Calu3 (cell line): ENCODE measurements around the gene ISM2. TPM values are rescaled to one million over a fixed set of nuclear protein-coding genes. Genes with fewer than 3 reads are reported as not detected.

Experiments
- BruUV-seq: library from RNA; stranded (reverse); fragments of 400-500 nt; replicated peaks from 2 replicates; lab custom pipeline; 2021; lab: Mats Ljungman, UMichigan
- CTCF ChIA-PET: fragments of 300-600 bp; sonication (Branson Sonifier 250); formaldehyde crosslinking; loops from one replicate; lab custom pipeline; 2022; ENCODE audit warnings: antibody characterized with exemption; lab: Charles Lee
- DNase-seq: peaks from one replicate; pipeline ENCODE4 v3.0.0; 2022
- H3K27ac Mint-ChIP-seq: one replicate; pipeline ENCODE4 v1.8.0; 2022; ENCODE audit warnings: mixed read lengths; ENCODE audit not compliant: unreplicated experiment
- H3K27me3 Mint-ChIP-seq: one replicate; pipeline ENCODE4 v1.8.0; 2022; ENCODE audit warnings: mixed read lengths; ENCODE audit not compliant: unreplicated experiment
- H3K36me3 Mint-ChIP-seq: one replicate; pipeline ENCODE4 v1.8.0; 2022; ENCODE audit warnings: mild to moderate bottlenecking, moderate library complexity, mixed read lengths; ENCODE audit not compliant: insufficient read depth, unreplicated experiment
- H3K4me1 Mint-ChIP-seq: one replicate; pipeline ENCODE4 v1.8.0; 2022; ENCODE audit warnings: mild to moderate bottlenecking, low read depth, mixed read lengths; ENCODE audit not compliant: unreplicated experiment
- H3K4me3 Mint-ChIP-seq: one replicate; pipeline ENCODE4 v1.8.0; 2022; ENCODE audit warnings: mild to moderate bottlenecking, low read depth, moderate library complexity, mixed read lengths; ENCODE audit not compliant: unreplicated experiment
- H3K9me3 Mint-ChIP-seq: one replicate; pipeline ENCODE4 v1.8.0; 2022; ENCODE audit warnings: low read depth, mixed read lengths; ENCODE audit not compliant: unreplicated experiment
- CTCF ChIP-seq: fragments of 200-600 bp; IDR thresholded peaks from one replicate; pipeline ENCODE4 v1.8.0; 2022; ENCODE audit warnings: antibody characterized with exemption; ENCODE audit not compliant: unreplicated experiment
- intact Hi-C: fragments of 100-400 bp; cut with micrococcal nuclease; formaldehyde crosslinking; loops from one replicate; pipeline ENCODE4 v1.10.0; 2022; ENCODE audit not compliant: unreplicated experiment
- total RNA-seq: library from RNA; stranded (reverse); gene quantifications from 2 replicates; pipeline ENCODE4 v1.2.3, GENCODE V29; 2022

Gene ISM2
- total RNA-seq, 1 experiment from 2014 or later: not detected

GRCh38 chr14:77457522-77458248, 40.9 kb downstream of the ISM2 start, which contains the start of the genes AHSA1 and VIPAS39:
AHSA1 (plus strand) TSS chr14:77458093; CDS start chr14:77458190, 97 bp downstream.
VIPAS39 (minus strand) TSS chr14:77457601; CDS start chr14:77454102, 3,499 bp downstream.
- BruUV-seq: no TSS peak
- peak; percentile 92 for DNase-seq
- H3K9me3 Mint-ChIP-seq: no peaks in the 10 kb centered on the region
- TF ChIP-seq CTCF: no peak
- H3K36me3 Mint-ChIP-seq: peaks cover 61% of the 10 kb centered on the region
- H3K4me3 Mint-ChIP-seq: peak within 1 kb of the TSS; percentile 91
- intact Hi-C loops: loop anchor here (2.0 to 5.0 kb wide), 2 partner anchors 135 to 249 kb away; partner anchors contain the start of genes GSTZ1 and POMT2
- H3K4me1 Mint-ChIP-seq: peaks cover 12% of the 10 kb centered on the region
- peak within 1 kb of the TSS; percentile 95 for H3K27ac Mint-ChIP-seq
- H3K27me3 Mint-ChIP-seq: no peaks in the 10 kb centered on the region
- CTCF ChIA-PET: no interaction called here

GRCh38 chr14:77457115-77457521, 41.5 kb downstream of the ISM2 start:
- CTCF ChIA-PET: no interaction called here
- DNase-seq: no peak
- Mint-ChIP-seq H3K4me3 (peak overlapping the region; percentile 91), H3K4me1 (peaks cover 12% of the 10 kb centered on the region), H3K27me3 (no peaks in the 10 kb centered on the region), H3K36me3 (peaks cover 61% of the 10 kb centered on the region), H3K27ac (peak overlapping the region; percentile 95), H3K9me3 (no peaks in the 10 kb centered on the region)
- intact Hi-C loops: loop anchor here (5.0 kb wide), 1 partner anchor 135 kb away; the partner anchor contains the start of genes GSTZ1 and POMT2
- no peak for TF ChIP-seq CTCF
- no TSS peak for BruUV-seq

- no peaks in the 10 kb centered on the region for H3K9me3 Mint-ChIP-seq
- no peak for DNase-seq
- intact Hi-C loops: loop anchor here (5.0 kb wide), 1 partner anchor 134 kb away; the partner anchor contains the start of genes GSTZ1 and POMT2
- peaks cover 12% of the 10 kb centered on the region for H3K4me1 Mint-ChIP-seq
- no peak for TF ChIP-seq CTCF
- TSS peak; percentile 50 for BruUV-seq
- CTCF ChIA-PET: no interaction called here
- peaks cover 57% of the 10 kb centered on the region for H3K36me3 Mint-ChIP-seq
- peak overlapping the region; percentile 91 for H3K4me3 Mint-ChIP-seq
- no peaks in the 10 kb centered on the region for H3K27me3 Mint-ChIP-seq
- H3K27ac Mint-ChIP-seq: no peak overlapping the region
Measured at GRCh38 chr14:77455966-77456640, 42.5 kb downstream of the ISM2 start.

GRCh38 chr14:77442196-77442595, 56.4 kb downstream of the ISM2 start:
- no peaks in the 10 kb centered on the region for H3K9me3 Mint-ChIP-seq
- H3K4me3 Mint-ChIP-seq: no peak overlapping the region
- peaks cover 12% of the 10 kb centered on the region for H3K36me3 Mint-ChIP-seq
- BruUV-seq: no TSS peak
- CTCF ChIA-PET: interaction anchor here (0.6 kb wide), 1 partner anchor 1819 kb away, joined by 3 read pairs; no protein-coding TSS in a partner anchor
- no peak overlapping the region for H3K27ac Mint-ChIP-seq
- no peaks in the 10 kb centered on the region for H3K27me3 Mint-ChIP-seq
- H3K4me1 Mint-ChIP-seq: no peaks in the 10 kb centered on the region
- no peak for TF ChIP-seq CTCF
- intact Hi-C loops: no loop called here
- DNase-seq: no peak
